Liver (tissue), 3 donors: ENCODE data around the gene ATP2B2.
"Not testable (repeated sequence)": the region's sequence is repeated elsewhere in the genome, so short reads cannot be mapped to it uniquely, and the experiment has no call there.

ENCODE experiments used
- ATF3 ChIP-seq: IDR thresholded peaks from 2 replicates; pipeline ENCODE4 v1.6.1; 2016; ENCODE audit warnings: antibody characterized with exemption
- CTCF ChIP-seq: fragments of 150-350 bp; IDR thresholded peaks from 2 replicates; pipeline ENCODE4 v1.5.1; 2017; ENCODE audit warnings: improper control_type of control experiment, low read depth, low read length; ENCODE audit not compliant: missing input control
- GABPA ChIP-seq, 2 donors: IDR thresholded peaks in 1 of 2; conservative IDR thresholded peaks in 1 of 2; 2 replicates each; pipeline ENCODE4 v1.6.1; 2016; ENCODE audit warnings: antibody characterized with exemption in 2 of 2, mild to moderate bottlenecking in 1 of 2, moderate library complexity in 1 of 2
- HNF4A ChIP-seq, 2 donors: conservative IDR thresholded peaks; 2 replicates each; pipeline ENCODE4 v1.6.1; 2016; ENCODE audit warnings: antibody characterized with exemption in 2 of 2, mild to moderate bottlenecking in 2 of 2
- MAX ChIP-seq: IDR thresholded peaks from 2 replicates; pipeline ENCODE4 v1.6.1; 2016; ENCODE audit warnings: antibody characterized with exemption
- NR2F2 ChIP-seq: IDR thresholded peaks from 2 replicates; pipeline ENCODE4 v1.6.1; 2016; ENCODE audit warnings: antibody characterized with exemption
- RAD21 ChIP-seq, 2 donors: IDR thresholded peaks; 2 replicates each; pipeline ENCODE4 v1.6.1; 2016; ENCODE audit warnings: antibody characterized with exemption in 2 of 2, mild to moderate bottlenecking in 2 of 2
- REST ChIP-seq: IDR thresholded peaks from 2 replicates; pipeline ENCODE4 v1.6.1; 2016; ENCODE audit warnings: antibody characterized with exemption, mild to moderate bottlenecking
- SP1 ChIP-seq: IDR thresholded peaks from 2 replicates; pipeline ENCODE4 v1.6.1; 2018; ENCODE audit warnings: antibody characterized with exemption, mild to moderate bottlenecking
- YY1 ChIP-seq: IDR thresholded peaks from 2 replicates; pipeline ENCODE4 v1.6.1; 2016; ENCODE audit warnings: antibody characterized with exemption, mild to moderate bottlenecking
- donor health status: healthy.
- donor health status: healthy.

GRCh38 chr3:10540347-10540746 is 35.0 kb upstream of the ATP2B2 start:
- not testable (repeated sequence) for TF ChIP-seq CTCF; SP1; REST; YY1; MAX; GABPA (IDR thresholded peaks at IDR 0.05 in 1 of 2, conservative IDR thresholded peaks at IDR 0.05 in 1 of 2); ATF3; RAD21 (IDR thresholded peaks at IDR 0.05); NR2F2; HNF4A (conservative IDR thresholded peaks at IDR 0.05)
